ENCODE data around the gene RNF31.

- TF ChIP-seq EZH2 (IDR thresholded peaks at IDR 0.05; ENCODE audit: borderline replicate concordance) (no peak), CTCF (IDR thresholded peaks at IDR 0.05; ENCODE audit: poor library complexity) (no peak), EZH2phosphoT487 (IDR thresholded peaks at IDR 0.05; ENCODE audit: low read depth, severe bottlenecking, unreplicated experiment) (no peak)
Observed at GRCh38 chr14:24164518-24164991, 17.3 kb downstream of the RNF31 start.
